Measurements from ENCODE around the gene ARTN. TPM values are rescaled to one million over a fixed set of nuclear protein-coding genes. Genes with fewer than 3 reads are reported as not detected.
A peak's percentile ranks its signal among the peaks of the same experiment; 100 is the strongest.

The ARTN gene
- total RNA-seq, 1 donor: not detected

DNA sequence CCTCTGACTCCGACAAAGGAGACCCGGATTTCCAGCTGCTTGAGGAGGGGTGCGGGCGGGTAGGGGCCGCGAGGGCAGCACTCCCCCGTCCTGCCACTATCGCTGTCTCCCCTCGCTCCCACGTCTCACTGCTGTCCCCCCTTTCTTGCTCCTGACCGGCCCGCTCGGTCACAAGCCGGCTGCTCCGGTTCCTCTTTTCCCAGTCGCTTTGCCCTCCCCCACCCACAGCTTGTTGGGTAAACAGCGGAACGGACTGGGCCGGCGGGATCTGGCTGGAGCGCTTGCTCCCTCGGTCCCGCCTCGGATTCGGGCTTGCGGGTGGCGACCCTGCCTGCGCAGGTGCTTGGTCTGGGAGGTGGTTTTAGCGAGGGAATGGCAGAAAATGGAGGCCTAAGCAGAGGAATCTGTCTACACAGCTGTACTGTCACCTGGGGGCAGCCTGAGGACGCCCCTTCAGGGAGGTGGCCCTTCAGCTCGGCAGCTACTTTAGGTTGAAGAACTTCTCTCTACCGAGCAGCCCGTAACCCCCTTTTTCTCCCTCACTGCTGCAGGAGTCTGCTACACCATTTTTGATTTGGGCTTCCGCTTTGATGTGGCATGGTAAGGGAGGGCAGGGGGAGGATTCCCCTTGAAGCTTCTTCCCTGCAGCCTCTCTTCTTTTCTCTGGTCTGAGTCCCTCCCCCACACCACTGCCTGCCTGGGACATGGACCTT is 41.8 kb downstream of the ARTN start:
- no peak for TF ChIP-seq CTCF (IDR thresholded peaks at IDR 0.05; ENCODE audit: extremely low read depth, low read depth, low read length)
- Histone ChIP-seq H3K36me3 (ENCODE audit: insufficient read depth, low read length) (peaks cover 33% of the 10 kb centered on the region), H4K20me1 (ENCODE audit: insufficient read depth, low read length) (peaks cover 28% of the 10 kb centered on the region), H3K4me2 (ENCODE audit: insufficient read depth, low read length) (peak overlapping the region; percentile 96), H3K4me1 (ENCODE audit: insufficient read depth, low read length) (peaks cover 46% of the 10 kb centered on the region), H3K4me3 (ENCODE audit: insufficient read depth, low read length) (peak overlapping the region; percentile 94), H2AFZ (ENCODE audit: low read length) (peak overlapping the region; percentile 93), H3K27ac (ENCODE audit: low read depth, low read length) (peak overlapping the region; percentile 79), H3K79me2 (ENCODE audit: insufficient read depth, low read length) (peaks cover 65% of the 10 kb centered on the region), H3K9me3 (ENCODE audit: low read depth, low read length) (no peaks in the 10 kb centered on the region), H3K27me3 (ENCODE audit: insufficient read depth, low read length) (no peaks in the 10 kb centered on the region)
- DNase-seq (ENCODE audit: insufficient read length, low spot score, missing footprints): peak; percentile 94

GRCh38 chr1:43976045-43976444 is 42.4 kb downstream of the ARTN start:
- Histone ChIP-seq H4K20me1 (ENCODE audit: insufficient read depth, low read length) (peaks cover 34% of the 10 kb centered on the region), H3K9me3 (ENCODE audit: low read depth, low read length) (no peaks in the 10 kb centered on the region), H3K4me3 (ENCODE audit: insufficient read depth, low read length) (peak overlapping the region; percentile 94), H3K36me3 (ENCODE audit: insufficient read depth, low read length) (peaks cover 33% of the 10 kb centered on the region), H3K79me2 (ENCODE audit: insufficient read depth, low read length) (peaks cover 65% of the 10 kb centered on the region), H3K27me3 (ENCODE audit: insufficient read depth, low read length) (no peaks in the 10 kb centered on the region), H3K27ac (ENCODE audit: low read depth, low read length) (peak overlapping the region; percentile 79), H2AFZ (ENCODE audit: low read length) (no peak overlapping the region), H3K4me2 (ENCODE audit: insufficient read depth, low read length) (peak overlapping the region; percentile 96), H3K4me1 (ENCODE audit: insufficient read depth, low read length) (peaks cover 44% of the 10 kb centered on the region)
- DNase-seq (ENCODE audit: insufficient read length, low spot score, missing footprints): peak; percentile 87
- no peak for TF ChIP-seq CTCF (IDR thresholded peaks at IDR 0.05; ENCODE audit: extremely low read depth, low read depth, low read length)

- Histone ChIP-seq H3K9me3 (ENCODE audit: low read depth, low read length) (no peaks in the 10 kb centered on the region), H3K4me1 (ENCODE audit: insufficient read depth, low read length) (peaks cover 44% of the 10 kb centered on the region), H3K27ac (ENCODE audit: low read depth, low read length) (no peak overlapping the region), H3K27me3 (ENCODE audit: insufficient read depth, low read length) (no peaks in the 10 kb centered on the region), H4K20me1 (ENCODE audit: insufficient read depth, low read length) (peaks cover 42% of the 10 kb centered on the region), H3K36me3 (ENCODE audit: insufficient read depth, low read length) (peaks cover 32% of the 10 kb centered on the region), H3K79me2 (ENCODE audit: insufficient read depth, low read length) (peaks cover 66% of the 10 kb centered on the region), H3K4me2 (ENCODE audit: insufficient read depth, low read length) (peak overlapping the region; percentile 96), H3K4me3 (ENCODE audit: insufficient read depth, low read length) (no peak overlapping the region), H2AFZ (ENCODE audit: low read length) (no peak overlapping the region)
- DNase-seq (ENCODE audit: insufficient read length, low spot score, missing footprints): peak; percentile 63
- TF ChIP-seq CTCF (IDR thresholded peaks at IDR 0.05; ENCODE audit: extremely low read depth, low read depth, low read length): no peak
Observed at GRCh38 chr1:43976890-43977289, 43.3 kb downstream of the ARTN start.

DNA sequence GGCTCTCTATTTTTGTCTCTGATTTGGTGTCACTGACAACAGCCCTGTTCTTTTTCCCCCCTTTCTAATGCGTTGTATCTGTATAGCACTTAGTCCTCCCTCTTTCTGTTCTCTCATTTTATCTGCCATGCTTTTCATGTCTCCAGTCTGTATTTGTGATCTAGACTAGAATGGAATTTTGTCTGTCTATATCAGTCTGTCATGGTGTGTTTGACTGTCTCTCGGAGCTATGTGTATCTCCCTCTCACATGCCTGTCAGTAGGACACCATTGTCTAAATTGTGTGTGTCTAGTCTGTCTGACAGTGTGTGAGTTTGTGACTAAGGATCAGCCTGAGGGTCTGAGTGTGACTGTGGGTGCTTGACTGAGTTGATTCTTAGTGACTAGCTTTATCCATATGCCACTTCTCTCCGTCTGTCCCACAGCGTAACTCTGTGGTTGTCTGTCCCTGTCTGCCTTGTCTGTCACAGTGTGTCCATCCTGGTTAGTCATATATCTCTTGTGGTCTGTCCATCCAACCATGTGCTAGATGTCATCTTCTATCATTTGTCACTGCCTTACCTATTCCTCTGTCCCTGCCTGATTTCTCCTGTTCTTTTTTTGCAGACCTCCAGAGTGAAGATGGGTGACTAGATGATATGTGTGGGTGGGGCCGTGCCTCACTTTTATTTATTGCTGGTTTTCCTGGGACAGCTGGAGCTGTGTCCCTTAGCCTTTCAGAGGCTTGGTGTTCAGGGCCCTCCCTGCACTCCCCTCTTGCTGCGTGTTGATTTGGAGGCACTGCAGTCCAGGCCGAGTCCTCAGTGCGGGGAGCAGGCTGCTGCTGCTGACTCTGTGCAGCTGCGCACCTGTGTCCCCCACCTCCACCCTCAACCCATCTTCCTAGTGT is 44.0 kb downstream of the ARTN start:
- peaks cover 73% of the 10 kb centered on the region for H3K79me2 ChIP-seq (ENCODE audit: insufficient read depth, low read length)
- H3K4me3 ChIP-seq (ENCODE audit: insufficient read depth, low read length): no peak overlapping the region
- H3K27me3 ChIP-seq (ENCODE audit: insufficient read depth, low read length): no peaks in the 10 kb centered on the region
- no peak overlapping the region for H3K27ac ChIP-seq (ENCODE audit: low read depth, low read length)
- no peaks in the 10 kb centered on the region for H3K9me3 ChIP-seq (ENCODE audit: low read depth, low read length)
- peak overlapping the region; percentile 90 for H3K4me2 ChIP-seq (ENCODE audit: insufficient read depth, low read length)
- no peak overlapping the region for H2AFZ ChIP-seq (ENCODE audit: low read length)
- H3K36me3 ChIP-seq (ENCODE audit: insufficient read depth, low read length): peaks cover 31% of the 10 kb centered on the region
- peak; percentile 76 for DNase-seq (ENCODE audit: insufficient read length, low spot score, missing footprints)
- peaks cover 47% of the 10 kb centered on the region for H4K20me1 ChIP-seq (ENCODE audit: insufficient read depth, low read length)
- H3K4me1 ChIP-seq (ENCODE audit: insufficient read depth, low read length): peaks cover 44% of the 10 kb centered on the region
- TF ChIP-seq CTCF (IDR thresholded peaks at IDR 0.05; ENCODE audit: extremely low read depth, low read depth, low read length): no peak
